DMS79 (cell line): ENCODE data around the gene MRPL20.

Source experiments
- DNase-seq: peaks from one replicate; lab custom pipeline; 2025; lab: John Stamatoyannopoulos, UW

The MRPL20 gene

GRCh38 chr1:1360506-1361169 is 46.5 kb downstream of the MRPL20 start:
- DNase-seq: no peak

DNA sequence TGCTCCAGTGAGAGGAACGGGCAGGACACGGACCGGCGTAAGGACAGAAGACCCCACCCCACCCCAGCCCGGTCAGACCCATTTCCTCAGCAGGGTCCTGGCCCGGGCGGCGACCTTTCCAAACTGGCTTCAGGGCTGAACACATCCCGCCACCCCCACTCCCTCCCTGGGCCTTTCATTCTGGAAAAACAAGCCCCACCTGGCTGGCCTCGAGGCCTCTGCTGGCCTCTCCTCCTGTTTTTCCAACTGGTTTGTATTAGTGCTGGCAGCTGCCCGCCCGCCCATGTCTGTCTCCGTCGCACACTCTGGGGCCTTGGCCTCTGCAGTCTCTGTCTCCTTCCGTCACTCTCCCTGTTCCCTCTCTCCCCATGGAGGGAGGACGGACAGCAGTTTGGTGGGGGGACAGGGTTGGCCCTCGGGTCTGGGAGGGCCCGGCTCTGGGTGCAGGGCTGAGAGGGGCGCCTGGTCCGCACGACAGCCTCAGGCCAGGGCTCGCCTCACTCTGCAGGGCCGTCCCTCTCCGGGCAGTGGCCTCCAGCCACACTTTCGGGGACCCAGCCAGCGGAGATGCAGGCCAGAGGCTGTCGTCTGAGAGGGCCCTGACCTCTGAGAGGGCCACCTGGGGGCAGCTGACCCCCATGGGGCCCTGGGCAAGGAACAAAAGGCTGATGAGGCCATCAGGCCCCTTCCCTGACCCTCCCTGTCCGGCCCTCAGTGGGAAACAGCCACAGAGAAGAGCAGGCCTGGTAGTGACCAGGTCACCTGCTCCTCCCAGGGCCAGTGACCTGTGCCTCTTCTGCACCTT is 47.2 kb downstream of the MRPL20 start:
- no peak for DNase-seq

DNA sequence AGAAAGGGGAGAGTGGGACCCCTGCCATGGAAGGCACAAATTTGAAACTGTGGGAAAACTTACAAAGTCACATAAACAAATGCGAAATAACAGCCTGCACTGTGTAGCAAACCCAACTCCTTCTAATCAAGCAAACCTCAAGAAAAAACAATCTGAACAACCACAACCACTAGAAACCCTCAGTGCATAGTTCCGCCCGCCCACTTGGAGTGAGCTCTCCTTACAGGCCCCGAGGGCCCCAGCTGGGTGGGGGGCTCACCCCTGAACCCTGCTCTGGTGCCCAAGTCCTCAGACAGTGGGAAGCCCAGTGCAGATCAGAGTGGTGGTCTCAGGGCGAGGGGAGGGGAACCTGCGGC is 47.8 kb downstream of the MRPL20 start:
- DNase-seq: no peak

- no peak for DNase-seq
These were observed 48.4 kb downstream of the MRPL20 start, which contains the start of gene MXRA8 for GRCh38 chr1:1358433-1359271. TSS of gene MXRA8 (minus strand) at chr1:1358555. CDS start at chr1:1358504, 51 bp downstream.

- DNase-seq: no peak
These were observed 49.1 kb downstream of the MRPL20 start for GRCh38 chr1:1357871-1358432.

GRCh38 chr1:1356796-1357401 is 50.2 kb downstream of the MRPL20 start:
- no peak for DNase-seq

- no peak for DNase-seq
These were observed 50.8 kb downstream of the MRPL20 start for GRCh38 chr1:1356166-1356795.

DNA sequence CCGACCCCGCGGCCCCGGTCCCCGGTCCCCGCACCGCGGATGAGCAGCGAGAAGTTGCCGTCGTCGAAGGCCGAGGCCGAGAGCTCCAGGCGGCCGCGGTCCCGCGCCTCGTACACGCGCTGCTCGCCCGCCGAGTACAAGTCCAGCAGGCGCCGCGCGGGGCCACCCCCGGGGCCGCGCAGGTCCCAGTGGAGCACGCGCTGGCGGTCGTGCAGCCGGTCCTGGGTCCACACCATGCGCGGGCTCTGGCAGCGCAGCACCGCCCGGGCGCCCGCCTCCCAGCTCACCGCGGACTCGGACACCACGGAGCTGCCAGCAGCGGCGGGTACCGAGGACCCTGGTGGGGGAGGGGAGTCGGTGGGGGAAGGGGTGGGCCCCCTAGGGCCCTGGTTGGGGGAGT is 51.7 kb downstream of the MRPL20 start:
- DNase-seq: peak; percentile 18

GRCh38 chr1:1354271-1355247 is 52.5 kb downstream of the MRPL20 start:
- no peak for DNase-seq

DNA sequence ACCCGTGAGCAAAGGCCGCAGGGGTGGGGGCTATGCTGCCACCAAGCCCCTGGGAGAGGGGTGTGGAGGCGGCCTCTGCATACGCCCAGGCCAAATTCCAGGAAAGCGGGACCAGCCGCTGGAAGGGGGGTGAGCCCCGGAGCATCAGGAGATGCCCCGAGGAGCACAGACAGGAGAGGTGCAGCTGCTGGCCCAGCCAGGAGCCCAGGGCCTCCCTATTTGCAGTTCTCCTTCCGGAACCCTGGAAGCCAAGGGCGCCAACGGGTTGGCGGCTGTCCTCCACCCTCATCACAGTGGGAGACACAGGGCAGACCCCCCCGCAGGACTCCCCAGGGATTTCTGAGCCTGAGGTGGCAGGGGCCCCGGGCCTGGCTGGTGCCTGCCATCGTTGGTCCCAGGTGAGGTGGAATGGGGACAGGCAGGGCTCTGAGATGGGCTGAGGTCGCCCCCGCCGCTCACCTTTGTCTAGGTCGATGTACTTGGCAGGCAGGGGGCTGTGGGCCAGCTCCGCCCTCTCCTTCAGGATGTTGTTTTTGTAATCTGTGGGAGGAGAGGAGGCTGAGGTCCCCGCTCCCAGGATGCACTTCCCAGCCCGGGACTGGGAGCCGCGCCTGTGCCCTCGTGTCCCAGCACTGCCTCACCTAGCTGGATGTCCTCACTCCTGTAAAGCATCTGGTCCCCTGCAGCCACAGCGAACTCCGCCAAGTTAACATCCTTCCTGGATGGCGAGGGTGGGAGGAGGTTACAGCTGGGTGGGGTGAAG is 53.5 kb downstream of the MRPL20 start:
- no peak for DNase-seq

DNA sequence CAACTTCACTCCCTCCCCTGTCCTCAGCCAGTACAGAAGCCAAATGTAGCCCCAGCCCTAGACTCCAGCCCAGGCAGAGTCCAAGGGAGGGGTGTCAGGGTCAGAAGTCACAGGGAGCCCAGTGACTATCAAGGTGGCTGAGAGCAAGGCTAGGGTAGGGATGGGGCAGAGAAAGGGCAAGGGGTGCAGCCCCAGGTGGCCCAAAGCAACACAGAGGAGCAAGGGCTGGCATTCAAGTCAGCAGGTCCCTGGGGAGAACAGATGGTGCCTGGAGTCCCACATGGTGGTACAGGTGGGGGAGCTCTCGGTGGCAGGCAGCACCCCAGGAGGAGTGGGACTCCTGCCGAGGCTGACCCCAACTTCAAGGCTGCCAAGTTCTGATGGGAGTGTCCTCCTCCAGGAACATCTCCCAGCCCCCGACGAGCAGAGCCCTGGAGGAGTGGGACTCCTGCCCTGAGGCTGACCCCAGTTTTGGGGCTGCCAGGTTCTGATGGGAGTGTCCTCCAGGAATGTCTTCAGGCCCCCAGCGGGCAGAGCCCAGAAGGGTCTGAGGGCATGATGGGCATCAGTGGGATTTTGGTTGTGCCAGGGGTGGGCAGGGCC is 54.2 kb downstream of the MRPL20 start:
- no peak for DNase-seq
